ENCODE measurements around the gene SVIL. TPM values are rescaled to one million over a fixed set of nuclear protein-coding genes. Genes with fewer than 3 reads are reported as not detected.

SVIL gene
- total RNA-seq, 3 donors from 2014 or later = 25.8 to 69.5 (median 60.6) TPM

- intact Hi-C loops (cut with DNase I; ENCODE audit: low total_unique reads) = no loop called here
- TF ChIP-seq POLR2AphosphoS5 (IDR thresholded peaks at IDR 0.05) (no peak), CTCF (IDR thresholded peaks at IDR 0.05) (no peak), POLR2A (IDR thresholded peaks at IDR 0.05) (no peak)
- Histone ChIP-seq H3K27me3 (no peaks in the 10 kb centered on the region), H3K4me3 (no peak overlapping the region), H3K36me3 (no peaks in the 10 kb centered on the region), H3K27ac (no peak overlapping the region), H3K9me3 (no peaks in the 10 kb centered on the region), H3K4me1 (no peaks in the 10 kb centered on the region)
- DNase-seq (ENCODE audit: low spot score in 2 of 2) = no peak
Measured at GRCh38 chr10:29668628-29669027, 33.9 kb upstream of the SVIL start.

- H3K4me1 ChIP-seq = no peaks in the 10 kb centered on the region
- DNase-seq (ENCODE audit: low spot score in 2 of 2) = no peak
- H3K36me3 ChIP-seq = no peaks in the 10 kb centered on the region
- no peaks in the 10 kb centered on the region for H3K9me3 ChIP-seq
- TF ChIP-seq POLR2AphosphoS5 (IDR thresholded peaks at IDR 0.05) (no peak), CTCF (IDR thresholded peaks at IDR 0.05) (no peak), POLR2A (IDR thresholded peaks at IDR 0.05) (no peak)
- no peak overlapping the region for H3K4me3 ChIP-seq
- intact Hi-C loops (cut with DNase I; ENCODE audit: low total_unique reads) = no loop called here
- no peak overlapping the region for H3K27ac ChIP-seq
- no peaks in the 10 kb centered on the region for H3K27me3 ChIP-seq
Measured at GRCh38 chr10:29667191-29667590, 32.4 kb upstream of the SVIL start.

GRCh38 chr10:29666201-29666600 is 31.4 kb upstream of the SVIL start:
- intact Hi-C loops (cut with DNase I; ENCODE audit: low total_unique reads) = no loop called here
- Histone ChIP-seq H3K27ac (no peak overlapping the region), H3K4me3 (no peak overlapping the region), H3K4me1 (peaks cover 0 to 3% of the 10 kb centered on the region in 2 donors), H3K9me3 (no peaks in the 10 kb centered on the region), H3K36me3 (no peaks in the 10 kb centered on the region), H3K27me3 (no peaks in the 10 kb centered on the region)
- no peak for DNase-seq (ENCODE audit: low spot score in 2 of 2)
- TF ChIP-seq CTCF (IDR thresholded peaks at IDR 0.05) (no peak), POLR2AphosphoS5 (IDR thresholded peaks at IDR 0.05) (no peak), POLR2A (IDR thresholded peaks at IDR 0.05) (no peak)

GRCh38 chr10:29663718-29664117 is 28.9 kb upstream of the SVIL start:
- TF ChIP-seq CTCF (IDR thresholded peaks at IDR 0.05) = no peak
- TF ChIP-seq POLR2AphosphoS5 (IDR thresholded peaks at IDR 0.05) = no peak
- TF ChIP-seq POLR2A (IDR thresholded peaks at IDR 0.05) = no peak
- no peak for DNase-seq (ENCODE audit: low spot score in 2 of 2)
- intact Hi-C loops (cut with DNase I; ENCODE audit: low total_unique reads) = no loop called here
- H3K27me3 ChIP-seq = no peaks in the 10 kb centered on the region
- peaks cover 4 to 10% of the 10 kb centered on the region in 2 donors for H3K4me1 ChIP-seq
- H3K27ac ChIP-seq = no peak overlapping the region
- no peak overlapping the region for H3K4me3 ChIP-seq
- H3K36me3 ChIP-seq = no peaks in the 10 kb centered on the region
- H3K9me3 ChIP-seq = no peaks in the 10 kb centered on the region

- Histone ChIP-seq H3K9me3 (no peaks in the 10 kb centered on the region), H3K27me3 (no peaks in the 10 kb centered on the region), H3K36me3 (no peaks in the 10 kb centered on the region), H3K4me3 (no peak overlapping the region), H3K4me1 (peaks cover 4 to 16% of the 10 kb centered on the region in 2 donors), H3K27ac (peak overlapping the region; percentile 84 to 85)
- intact Hi-C loops (cut with DNase I; ENCODE audit: low total_unique reads) = no loop called here
- TF ChIP-seq POLR2AphosphoS5 (IDR thresholded peaks at IDR 0.05) (peak in 2 of 3 donors; percentile 32 to 46), POLR2A (IDR thresholded peaks at IDR 0.05) (no peak), CTCF (IDR thresholded peaks at IDR 0.05) (peak; percentile 36 to 61 (median 58))
- peak in 1 of 2 donors; percentile 79 for DNase-seq (ENCODE audit: low spot score in 2 of 2)
Measured at GRCh38 chr10:29658984-29659965, 24.5 kb upstream of the SVIL start.
